ENCODE data around the gene HOMER2.
"Not testable (repeated sequence)": the region's sequence is repeated elsewhere in the genome, so short reads cannot be mapped to it uniquely, and the experiment has no call there.

HOMER2 gene

DNA sequence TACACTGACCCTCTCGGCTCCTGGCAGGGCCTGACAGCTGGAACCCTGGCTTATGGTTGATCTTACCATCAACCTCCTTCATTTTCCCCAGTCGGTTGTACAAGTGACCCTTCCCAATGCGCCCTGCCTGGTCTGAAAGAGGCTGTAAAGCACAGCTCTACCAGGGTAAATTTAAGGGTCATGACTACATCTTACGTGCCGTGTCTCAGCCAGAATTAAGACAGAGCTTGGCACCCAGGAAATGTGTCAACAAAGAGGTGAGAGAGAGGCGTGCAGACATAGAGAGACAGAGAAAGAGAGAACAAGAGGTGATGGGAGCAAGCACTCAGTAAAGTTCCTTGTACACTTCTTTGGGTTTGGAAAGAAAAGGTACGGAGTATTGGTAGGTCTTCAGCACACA is 28.8 kb downstream of the HOMER2 start:
- no peak for DNase-seq

GRCh38 chr15:82922737-82923136 is 29.8 kb downstream of the HOMER2 start:
- DNase-seq: no peak

- DNase-seq: peak; percentile 5 to 21
Measured at GRCh38 chr15:82921939-82922338, 30.6 kb downstream of the HOMER2 start.

GRCh38 chr15:82921242-82921641 is 31.3 kb downstream of the HOMER2 start:
- DNase-seq: no peak

DNA sequence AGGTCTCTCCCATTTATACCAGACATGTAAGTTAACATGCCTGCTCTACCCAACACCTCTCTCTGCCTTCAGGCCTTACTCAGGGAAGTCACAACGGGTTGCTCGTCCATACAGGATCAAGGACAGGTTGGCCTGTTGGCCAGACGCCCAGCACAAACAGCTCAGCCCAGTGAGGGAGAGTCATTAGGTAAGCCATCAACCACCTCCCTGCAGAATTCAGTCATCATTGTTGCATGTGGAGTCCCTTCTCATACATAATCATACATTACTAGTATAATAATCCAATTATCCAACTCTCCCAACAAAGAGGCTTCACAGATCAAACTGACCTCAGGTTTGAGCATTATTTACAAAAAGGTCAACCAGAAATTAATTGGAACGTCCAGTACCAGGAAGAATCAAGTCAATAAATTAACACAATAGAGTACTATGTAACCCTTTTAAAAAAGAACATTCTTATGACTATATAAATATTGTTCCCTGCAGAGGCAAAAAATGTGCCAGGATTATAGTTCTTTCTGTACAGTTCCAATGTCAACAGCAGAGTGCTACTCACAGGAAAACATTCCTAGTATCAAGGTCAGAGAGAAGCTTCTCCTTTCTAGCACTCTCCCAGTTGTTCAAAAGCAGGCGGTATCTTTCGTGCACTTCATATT is 33.2 kb downstream of the HOMER2 start:
- DNase-seq: no peak

GRCh38 chr15:82918607-82919230 is 33.8 kb downstream of the HOMER2 start:
- no peak for DNase-seq

GRCh38 chr15:82918162-82918561 is 34.4 kb downstream of the HOMER2 start:
- no peak for DNase-seq

DNA sequence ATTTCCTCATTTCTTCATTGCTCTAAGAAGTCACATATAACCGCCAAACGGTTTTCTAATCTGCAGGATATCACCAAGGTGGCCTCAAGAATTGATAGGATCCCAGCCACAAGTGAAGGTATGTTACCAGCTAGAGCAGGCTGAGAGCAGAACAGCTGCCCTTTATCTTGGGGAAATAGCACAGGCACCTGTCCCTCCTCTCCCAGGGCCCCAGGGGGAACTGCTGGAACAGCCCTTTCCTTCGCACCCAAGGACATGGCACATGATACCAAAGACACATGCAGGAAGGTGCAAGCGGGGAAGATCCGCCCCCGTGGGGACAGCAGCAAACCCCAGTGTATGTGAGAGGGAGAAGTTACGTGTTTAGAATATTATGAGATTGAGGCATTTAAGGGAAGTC is 35.3 kb downstream of the HOMER2 start:
- DNase-seq: no peak

GRCh38 chr15:82916161-82916952 is 36.2 kb downstream of the HOMER2 start:
- no peak for DNase-seq

GRCh38 chr15:82914396-82914795 is 38.1 kb downstream of the HOMER2 start:
- DNase-seq: no peak

DNA sequence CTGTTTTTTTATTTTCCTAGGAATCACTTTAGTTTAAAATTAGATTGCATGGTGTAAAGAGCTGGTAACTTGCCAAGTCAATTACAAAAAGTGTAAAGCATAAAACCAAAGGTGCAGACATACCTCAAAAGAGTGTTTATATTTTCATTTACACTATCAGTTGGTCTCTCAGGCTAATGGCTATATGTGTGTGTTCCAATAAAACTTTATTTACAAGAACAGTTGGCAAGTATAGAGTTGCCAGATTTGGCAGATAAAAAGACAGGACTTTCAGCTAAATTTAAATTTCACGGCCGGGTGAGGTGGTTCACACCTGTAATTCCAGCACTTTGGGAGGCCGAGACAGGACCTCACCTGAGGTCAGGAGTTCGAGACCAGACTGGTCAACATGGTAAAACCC is 41.1 kb downstream of the HOMER2 start:
- no peak for DNase-seq

DNA sequence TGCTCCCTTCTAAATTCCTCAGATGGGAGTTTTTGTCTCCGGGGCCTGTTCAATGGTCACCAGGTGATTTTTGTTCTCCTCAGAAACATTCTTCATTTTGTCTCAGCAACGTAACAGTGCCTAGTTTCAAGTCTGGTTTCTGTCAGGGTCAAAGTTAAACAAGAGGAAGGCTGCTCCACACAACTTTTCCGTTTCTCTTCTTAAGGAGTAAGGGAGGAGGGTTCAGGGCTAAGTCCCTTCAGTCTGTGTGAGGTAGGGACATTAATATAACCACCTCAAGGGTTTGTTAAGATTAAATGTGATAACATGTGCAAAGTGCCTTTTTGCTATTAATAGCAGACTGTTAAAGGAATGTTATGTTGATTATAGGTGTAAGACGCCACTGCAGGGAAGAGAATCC is 41.8 kb downstream of the HOMER2 start:
- no peak for DNase-seq

GRCh38 chr15:82909080-82909815 is 43.3 kb downstream of the HOMER2 start:
- DNase-seq: peak in 1 of 2 donors; percentile 14

DNA sequence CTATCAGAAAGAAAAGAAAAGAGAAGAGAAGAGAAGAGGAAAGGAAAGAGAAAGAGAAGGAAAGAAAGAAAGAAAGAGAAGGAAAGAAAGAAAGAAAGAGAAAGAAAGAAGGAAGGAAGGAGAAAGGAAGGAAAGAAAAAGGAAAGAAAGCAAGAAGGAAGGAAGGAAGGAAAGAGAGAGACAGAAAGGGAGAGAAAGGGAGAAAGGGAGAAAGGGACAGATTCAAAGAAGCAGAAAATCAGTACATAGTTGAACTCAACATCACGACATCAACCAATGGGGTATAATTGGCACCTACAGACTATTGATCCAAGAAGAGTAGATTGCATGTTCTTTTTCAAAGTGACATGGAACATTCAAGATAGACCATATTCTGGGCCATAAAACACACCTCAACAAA is 45.2 kb downstream of the HOMER2 start:
- DNase-seq: no peak

GRCh38 chr15:82904574-82904973 is 47.9 kb downstream of the HOMER2 start:
- no peak for DNase-seq

- no peak for DNase-seq
Measured at GRCh38 chr15:82903511-82903910, 49.0 kb downstream of the HOMER2 start.

DNA sequence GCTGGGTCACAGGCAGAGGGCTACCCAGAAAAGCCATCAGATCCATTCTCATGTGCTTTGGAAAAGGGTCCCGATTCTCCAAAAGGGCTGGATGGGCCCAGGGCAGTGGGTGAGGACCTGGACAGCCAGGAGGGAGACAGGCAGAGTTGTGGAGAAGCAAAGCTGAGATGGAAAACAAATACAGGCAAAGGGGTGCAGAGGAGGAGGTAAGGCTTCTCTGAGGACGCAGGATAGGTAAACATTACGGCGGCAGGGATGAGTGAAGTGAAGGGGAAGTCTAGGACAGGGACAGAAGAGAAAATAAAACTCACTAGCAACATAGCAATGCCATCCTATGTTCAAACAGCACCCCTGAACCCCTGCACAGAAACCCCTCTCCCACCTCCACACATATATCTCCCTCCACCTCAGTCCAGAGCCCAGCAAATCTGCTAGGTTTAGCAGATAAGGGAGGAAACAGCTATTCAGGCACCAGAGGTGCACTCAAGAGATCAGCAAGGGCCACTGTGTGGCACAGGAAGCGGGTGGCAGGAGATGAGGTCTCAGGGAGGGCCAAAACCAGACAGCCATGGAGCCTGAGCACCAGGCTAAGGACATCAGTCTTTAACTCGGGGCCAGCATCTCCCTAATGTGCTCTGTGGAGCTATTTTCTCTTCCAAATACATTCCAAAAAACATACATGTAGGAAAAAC is 51.3 kb downstream of the HOMER2 start:
- DNase-seq: no peak

DNA sequence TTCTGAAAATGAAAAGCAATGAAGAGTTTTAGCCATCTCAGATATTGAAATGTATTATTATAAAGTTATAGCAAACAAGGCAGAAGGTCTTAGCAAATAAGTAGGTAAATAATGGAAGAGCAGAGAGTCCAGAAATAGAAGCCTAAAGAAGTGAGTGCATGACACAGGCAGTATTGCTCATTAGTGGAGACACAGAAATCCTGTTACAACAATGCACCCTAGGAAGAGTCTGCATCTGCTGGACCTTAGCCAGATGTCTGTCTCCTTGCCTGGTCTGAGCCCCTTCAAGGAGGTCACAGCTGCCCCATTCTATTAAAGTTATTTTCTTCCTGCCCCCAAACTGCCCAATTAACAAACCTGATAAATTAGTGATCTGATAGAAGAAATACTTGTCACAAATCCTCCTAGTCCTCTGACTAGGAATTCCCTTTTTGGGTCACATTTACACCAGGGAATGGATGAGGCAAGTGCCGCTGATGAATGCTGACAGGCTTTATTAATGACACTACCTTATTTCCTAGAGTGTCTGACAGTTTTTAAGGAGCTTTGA is 51.9 kb downstream of the HOMER2 start:
- no peak for DNase-seq

DNA sequence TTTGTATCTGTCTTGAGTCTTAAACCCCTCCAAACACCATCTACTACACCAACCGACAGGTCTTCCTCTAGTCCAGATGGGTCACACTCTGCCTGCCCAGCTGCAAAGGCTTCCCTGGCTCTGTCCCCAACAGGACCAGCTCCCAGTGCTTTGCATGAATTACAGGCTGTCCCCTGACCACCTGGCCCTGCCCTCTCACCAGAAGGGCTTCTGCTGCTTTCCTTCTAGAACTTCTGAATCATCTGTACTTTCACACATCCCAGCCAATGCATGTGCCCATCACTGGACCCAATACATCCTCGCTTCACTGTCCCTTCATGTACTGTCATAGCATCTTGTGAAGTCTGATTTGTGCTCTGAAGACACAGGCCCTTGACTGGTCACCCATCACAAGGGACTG is 53.6 kb downstream of the HOMER2 start:
- DNase-seq: no peak

GRCh38 chr15:82895983-82896382 is 56.5 kb downstream of the HOMER2 start:
- no peak for DNase-seq

- no peak for DNase-seq
Measured at GRCh38 chr15:82894971-82895520, 57.5 kb downstream of the HOMER2 start.

GRCh38 chr15:82893473-82893872 is 59.0 kb downstream of the HOMER2 start:
- not testable (repeated sequence) for DNase-seq

Measured in inflammatory macrophage (primary cell).